GM19240 (cell line): Measurements from ENCODE around the gene TCERG1L.

ENCODE experiments used
- DNase-seq: peaks from one replicate; pipeline ENCODE4 v3.0.0; 2011; ENCODE audit warnings: low spot score; ENCODE audit not compliant: insufficient read length

The TCERG1L gene

DNA sequence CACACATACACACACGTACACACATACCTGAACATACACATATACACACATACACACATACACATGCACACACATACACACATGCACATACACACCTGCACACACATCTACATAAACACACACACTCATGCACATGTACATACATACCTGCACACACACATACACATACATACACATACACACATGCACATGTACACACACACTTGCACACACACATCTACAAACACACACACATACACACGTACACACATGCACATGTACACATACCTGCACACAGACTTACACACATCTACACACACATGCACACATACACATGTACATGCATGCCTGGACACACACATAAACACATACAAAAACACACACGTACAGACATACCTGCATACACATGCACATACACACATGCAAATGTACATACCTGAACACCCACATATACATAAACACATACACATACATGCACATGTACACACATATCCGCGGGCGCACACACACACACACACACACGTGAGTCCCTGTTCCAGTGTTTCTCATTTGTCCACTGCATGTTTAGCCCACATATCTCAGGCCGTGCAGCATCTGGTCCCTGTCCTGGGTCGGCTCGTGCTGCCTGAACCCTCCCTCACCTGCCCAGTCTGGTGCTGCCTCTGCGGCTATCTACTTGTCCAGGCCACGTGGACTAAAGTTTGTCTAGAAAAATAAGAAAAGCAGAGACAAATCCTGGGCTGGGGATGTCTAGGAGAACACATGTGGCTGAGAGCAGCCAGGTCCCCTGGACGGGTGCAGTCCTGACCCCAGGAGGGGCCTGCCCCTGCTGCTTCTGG is 238.7 kb downstream of the TCERG1L start:
- no peak for DNase-seq

DNA sequence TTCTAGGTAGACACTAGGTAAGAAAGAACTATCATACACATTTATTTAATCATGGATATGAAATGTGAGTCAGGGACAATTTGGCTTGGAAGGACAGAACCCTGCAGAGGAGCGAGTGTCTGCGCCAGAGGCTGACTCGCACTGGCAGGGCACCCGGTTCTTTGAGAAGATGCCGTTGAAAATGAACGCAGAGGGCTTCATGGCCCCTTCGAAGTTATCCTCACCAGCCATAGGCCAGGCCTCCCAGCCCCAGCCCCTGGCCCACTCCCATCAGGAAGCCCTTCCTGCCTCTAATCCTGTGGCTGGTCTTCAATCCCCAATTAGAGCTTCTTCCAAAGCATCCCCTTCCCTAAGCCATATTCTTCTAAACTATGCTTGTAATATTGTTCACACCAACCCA is 239.8 kb downstream of the TCERG1L start:
- DNase-seq, result no peak

DNA sequence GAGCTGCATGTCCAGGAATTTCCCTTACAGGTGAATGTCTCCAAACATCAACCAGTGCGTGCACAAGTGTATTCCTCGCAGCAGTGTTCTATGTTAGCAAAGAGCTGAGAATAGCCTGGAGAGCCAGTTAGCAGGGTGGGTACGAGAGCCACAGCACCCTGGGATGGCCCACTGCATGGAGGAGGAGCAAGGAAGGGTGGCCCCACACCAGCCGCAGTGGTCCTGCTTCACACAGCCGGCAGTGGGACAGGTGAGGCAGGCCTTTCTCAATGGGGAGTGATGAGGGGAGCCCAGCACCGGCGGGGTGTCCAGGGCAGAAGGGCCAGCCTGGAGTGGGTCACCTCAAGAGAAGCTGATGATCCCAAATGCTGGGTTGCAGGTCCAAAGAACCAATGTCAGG is 240.7 kb downstream of the TCERG1L start:
- no peak for DNase-seq

DNA sequence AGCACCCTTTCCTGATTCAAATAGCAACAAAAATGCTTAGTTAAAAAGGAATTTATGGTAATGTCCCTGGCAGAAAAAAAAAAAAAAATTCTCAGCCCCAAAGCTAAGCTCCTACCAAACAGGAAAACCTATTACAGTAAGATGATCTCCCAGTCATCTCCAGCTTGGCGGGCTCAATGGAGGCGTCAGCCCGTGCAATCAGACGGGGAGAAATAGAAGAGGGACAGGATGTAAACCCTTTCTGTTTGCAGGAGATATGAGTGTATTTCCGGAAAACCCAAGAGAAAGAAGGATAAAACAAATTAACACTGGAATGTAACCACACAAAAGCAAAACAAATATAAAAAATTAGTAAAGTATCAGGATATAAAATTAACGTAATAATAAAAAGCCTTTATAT is 242.8 kb downstream of the TCERG1L start:
- no peak for DNase-seq

DNA sequence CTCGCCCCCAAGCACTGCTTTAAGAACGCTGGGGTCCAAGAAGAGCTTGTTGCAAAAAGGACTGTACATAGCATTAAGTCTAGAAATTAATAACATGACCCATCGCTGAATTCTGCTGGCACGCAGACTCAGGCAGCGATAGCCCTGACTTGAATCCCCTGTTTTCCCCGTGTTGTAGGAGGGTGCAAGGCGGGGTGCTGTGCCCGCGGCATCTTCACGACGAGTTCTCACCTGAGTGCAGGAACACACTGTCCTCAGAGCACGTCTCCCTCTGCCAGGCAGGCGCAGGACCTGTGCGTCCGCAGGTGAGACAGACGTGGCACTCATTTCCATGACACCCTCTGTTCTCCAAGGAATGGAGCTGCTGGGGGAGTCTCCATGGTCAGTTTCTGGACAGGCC is 243.2 kb downstream of the TCERG1L start:
- DNase-seq, result no peak

DNA sequence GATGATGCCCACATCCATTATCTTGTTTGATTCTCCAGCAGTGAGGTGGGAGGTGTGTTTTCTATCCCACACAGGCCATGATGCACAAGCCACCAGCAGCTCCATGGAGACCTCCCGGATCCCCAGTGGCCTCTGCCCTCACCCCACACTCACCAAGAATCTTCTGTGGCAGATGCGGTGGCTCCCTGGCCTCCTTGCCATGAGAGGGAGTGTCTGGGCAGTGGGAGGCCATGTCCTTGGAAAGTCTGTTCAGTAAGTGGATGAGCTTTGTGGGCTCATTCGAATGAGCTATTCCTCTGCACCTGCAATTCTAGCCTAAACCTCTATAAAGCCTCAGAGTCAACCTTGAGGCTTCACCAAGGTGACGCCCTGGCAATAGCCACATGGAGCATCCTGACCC is 243.8 kb downstream of the TCERG1L start:
- no peak for DNase-seq

DNA sequence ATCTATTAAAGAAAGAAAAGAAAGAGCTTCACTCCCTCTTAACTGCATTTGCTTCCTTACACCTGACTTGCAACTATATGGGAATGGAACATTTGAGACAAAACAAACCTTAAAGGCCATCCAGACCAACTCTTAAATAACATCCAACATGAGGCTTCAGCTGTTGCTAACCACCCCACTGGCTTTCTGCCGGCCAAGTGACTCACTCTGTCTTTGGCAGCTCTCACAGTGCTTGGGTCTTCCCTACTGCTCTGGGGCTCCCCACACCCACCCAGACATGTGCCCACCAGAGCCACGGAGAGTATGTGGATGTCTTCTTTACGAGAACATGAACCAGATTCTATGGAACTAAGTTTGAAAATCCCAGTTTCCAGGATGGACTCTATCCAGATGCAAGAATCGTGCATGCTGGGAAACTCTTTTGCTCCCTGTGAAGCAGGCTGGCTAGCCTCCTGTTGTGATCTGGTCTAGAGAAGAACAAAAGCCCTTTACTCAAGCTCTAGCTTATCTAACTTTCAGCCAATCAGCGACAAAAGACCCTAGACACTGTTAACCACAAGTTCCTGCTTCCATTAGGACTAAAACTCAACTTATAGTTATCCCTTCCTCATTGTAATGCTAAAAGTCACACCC is 245.7 kb downstream of the TCERG1L start:
- DNase-seq, result no peak

DNA sequence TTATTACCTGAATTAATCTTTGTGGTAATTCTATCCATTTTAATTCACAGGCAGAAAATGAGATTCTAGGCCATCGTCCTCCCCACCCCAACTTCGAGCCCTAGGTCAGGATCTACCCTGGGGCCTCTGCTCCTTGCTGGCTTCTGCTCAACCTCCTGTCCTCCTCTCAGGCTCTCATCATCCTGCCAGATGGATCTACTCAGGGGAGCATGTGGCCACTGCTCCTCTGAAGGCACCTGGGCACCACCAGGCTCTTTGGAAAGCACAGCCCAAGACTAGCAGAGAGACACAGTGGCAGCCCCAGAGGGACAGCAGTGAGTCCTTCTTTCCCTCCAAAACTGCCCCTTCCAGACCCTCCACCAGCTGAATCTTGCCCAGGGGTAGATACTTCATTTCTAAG is 248.2 kb downstream of the TCERG1L start:
- no peak for DNase-seq

DNA sequence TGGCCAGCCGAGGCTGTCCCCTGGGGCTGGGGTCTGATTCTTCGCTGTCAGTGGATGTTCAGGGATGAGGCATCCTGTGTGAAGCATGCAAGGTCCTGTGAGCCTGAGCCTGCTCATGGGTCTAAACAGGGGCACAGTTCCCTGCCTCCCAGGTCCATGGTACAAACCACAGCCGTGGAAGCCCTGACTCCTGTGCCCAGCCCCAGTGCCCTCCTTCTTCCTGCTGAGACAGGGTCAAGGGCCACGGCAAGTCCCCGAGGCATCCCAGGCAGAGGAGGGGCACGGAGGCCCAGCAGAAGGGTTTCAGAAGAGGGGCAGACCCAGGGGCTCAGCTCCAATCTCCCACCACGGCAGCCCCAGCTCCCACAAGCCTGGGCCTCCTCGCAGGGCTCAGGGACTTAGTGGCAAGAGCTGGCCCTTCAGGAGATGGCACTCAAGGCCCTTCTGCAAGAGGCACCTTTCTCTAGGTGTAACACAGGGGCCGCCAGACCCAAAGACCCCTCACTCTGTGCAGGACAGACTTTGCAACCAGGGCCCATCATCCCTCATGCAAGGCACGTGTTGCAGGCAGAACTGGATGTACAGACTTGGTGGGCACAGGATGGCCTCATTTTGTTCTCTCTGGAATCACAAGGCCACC is 248.8 kb downstream of the TCERG1L start:
- DNase-seq, result no peak

DNA sequence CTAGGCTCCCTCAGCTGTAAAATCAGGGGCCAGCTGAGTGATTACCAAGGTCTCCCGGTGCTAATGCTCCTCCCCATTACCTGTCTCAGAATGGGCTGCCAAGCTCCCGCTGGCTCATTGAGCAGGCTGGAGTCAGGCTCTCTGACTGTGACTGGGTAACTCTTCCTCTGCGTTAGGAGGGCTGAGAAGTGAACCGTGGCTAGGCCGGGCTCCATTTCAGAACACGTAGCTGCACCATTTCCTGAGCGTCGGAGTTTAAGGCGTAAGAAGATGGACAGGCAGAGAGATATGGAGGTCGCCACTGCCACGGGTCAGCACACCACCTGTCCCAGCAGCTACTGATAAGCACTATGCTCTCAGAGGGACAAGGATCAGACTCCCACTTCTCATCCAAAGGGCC is 250.3 kb downstream of the TCERG1L start:
- no peak for DNase-seq

DNA sequence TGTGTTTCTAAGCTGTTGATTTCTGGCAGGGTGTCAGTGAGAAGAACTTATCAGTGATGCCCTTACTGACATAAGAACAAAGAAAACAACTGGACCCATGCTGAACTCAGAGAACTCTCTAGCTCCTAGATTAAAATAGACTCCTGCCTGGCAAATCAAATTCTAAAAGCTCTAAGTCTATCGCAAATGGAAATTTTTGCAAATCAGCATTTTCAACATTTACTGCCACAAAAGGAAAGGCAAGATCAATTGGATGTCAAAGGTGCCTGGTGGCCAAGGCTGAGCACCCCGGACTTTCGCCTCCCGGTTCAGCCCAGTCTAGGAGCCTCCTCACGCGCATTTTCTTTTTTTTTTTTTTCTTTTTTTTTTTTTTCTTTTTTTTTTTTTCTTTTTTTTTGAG is 251.6 kb downstream of the TCERG1L start:
- DNase-seq, result no peak

DNA sequence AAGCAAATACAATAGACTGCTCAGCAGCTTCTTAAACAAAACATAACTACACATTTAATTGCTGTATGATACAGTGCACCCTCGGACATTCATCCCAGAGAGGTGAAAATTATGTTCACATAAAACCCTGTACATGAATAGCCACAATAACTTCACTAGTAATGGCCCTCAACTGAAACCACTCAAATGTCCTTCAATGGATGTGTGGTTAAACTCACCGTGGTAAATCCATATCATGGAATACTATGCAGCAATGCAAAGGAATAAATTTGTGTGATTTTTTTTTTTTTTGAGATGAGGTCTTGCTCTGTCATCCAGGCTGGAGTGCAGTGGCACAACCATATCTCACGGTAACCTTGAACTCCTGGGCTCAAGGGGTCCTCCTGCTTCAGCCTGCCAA is 252.7 kb downstream of the TCERG1L start:
- DNase-seq, result no peak

DNA sequence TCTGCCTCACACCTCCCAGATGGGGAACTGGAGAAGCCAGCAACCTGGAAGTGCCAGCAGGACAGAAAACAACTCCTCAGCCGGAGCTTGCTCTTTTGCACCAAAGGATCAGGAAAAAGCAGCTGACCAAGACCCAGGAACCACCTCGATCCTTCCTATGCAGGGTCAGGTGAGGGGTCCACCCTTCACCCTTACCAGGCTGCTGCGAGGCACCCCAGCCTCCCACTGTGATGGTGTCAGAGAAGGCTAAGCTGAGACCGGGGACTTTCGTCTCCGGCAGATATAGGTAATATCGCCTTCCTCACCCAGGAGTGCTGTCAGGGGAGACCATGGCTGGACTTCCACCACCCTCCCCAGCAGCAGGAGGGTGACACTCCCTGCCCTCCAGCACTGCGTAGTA is 254.7 kb downstream of the TCERG1L start:
- no peak for DNase-seq

DNA sequence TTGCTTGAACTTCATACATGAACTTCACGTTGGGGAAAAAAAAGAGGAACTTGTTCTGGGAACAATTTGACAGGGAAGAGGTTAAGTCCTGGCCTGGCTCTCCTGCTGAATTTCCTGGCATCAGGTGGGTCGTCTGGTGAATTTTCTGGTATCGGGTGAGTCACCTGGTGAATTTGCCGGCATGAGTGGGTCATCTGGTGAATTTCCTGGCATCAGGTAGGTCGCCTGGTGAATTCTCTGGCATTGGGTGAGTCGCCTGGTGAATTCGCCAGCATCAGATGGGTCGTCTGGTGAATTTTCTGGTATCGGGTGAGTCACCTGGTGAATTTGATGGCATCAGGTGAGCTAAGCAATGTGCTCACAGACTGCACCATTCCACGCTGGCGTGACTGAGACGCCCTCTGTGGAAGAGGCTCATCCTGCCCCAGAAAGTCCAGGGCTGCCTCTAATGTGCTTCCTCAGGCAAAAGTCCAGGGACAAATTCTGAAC is 255.4 kb downstream of the TCERG1L start:
- DNase-seq, result no peak

DNA sequence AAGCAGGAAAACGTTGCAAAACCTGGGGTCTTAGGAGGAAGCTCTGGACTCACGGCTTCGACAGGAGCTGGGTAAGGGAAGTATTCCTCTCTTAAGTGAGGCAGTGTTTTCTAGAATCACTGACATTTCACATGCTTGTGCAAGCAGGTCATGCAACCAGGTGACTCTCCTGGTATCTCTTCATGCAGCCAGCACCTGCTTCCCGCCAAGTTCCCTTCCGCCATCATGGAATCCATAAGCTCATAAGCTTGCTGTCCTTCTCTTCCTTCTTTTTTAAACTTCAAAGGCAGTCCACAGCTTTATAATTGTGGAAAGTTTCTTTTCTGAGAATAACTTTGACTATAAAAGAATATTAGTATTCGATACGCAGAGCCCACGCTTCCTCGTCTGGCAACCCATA is 256.1 kb downstream of the TCERG1L start:
- no peak for DNase-seq

DNA sequence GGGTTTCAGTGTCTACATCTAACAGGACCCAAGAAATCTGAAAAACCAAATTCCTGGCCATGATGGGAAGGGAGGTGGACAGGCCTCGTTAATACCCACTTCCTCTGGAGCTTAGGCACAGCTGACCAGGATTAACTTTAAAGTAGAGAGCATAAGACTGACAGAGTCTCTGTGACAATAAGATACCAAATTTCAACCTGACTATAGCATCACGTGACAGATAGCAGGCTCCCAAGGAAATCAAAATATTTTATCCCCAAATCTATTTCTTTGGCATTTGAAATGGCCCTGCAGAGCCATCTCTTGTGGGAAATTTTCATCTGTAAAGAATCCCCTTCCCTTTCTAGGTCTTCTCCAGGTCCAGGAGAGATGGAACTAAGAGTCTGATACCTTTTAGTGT is 258.3 kb downstream of the TCERG1L start:
- DNase-seq, result no peak

DNA sequence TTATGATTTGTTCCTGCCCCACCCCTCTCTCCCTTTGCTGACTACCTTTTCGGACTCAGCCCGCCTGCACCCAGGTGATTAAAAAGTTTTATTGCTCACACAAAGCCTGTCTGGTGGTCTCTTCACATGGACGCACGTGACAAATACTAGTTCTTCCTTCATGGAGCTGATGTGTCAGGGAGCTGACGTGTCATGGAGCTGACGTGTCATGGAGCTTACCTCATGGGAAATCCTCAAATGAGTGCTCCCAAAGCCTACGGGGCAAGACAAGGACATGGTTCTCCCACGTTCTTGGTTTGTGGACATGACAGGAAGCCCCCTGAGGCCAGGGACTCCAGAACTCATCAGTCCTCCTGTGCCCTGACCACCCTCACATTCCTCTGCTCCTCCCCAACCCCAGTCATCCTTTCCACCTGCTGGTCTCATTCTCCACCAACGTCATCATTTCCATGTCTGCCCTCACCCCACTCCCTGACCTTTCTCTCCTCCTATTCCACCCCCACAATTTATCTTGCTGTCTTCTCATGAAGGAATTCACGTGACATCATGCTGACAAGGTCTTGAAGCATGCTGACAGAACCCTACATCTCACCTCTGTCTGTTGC is 261.3 kb downstream of the TCERG1L start:
- DNase-seq, result no peak

DNA sequence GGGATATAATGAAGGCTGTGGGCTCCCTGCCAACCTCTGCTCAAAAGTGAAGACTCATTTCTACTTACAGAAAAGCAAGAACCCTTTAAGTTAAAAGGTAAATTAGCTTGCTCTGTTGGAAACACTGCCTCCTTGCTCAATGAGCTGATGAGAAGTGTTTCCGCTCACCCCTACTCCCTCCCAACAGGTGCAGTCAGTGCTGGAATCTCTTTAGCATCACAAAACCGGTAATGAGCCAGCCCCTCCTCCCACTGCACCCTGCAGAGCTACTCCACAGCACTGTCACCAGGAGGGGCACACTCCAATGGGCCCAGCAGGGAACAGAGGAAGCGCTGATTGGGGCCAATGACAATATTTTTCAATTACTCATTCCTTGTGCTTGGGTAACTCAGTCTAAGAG is 262.5 kb downstream of the TCERG1L start:
- no peak for DNase-seq

DNA sequence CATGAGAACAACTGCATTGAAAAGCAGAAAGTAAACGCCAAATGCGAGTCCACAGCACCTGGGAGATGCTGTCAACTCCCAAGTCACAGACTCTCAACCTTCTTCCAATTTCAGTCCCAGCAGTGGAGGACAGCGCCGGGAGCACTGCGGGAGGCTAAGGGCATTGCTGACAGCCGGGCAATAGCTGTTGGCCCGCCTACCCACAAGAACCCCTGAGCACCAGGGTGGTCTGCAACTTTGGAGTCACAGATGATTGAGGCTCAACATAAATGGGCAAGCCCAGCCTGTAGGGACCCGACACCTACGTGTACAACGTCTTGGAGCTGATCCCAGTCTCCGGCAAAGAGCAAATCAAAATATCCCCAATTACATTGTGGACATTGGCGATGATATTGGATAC is 262.9 kb downstream of the TCERG1L start:
- no peak for DNase-seq

DNA sequence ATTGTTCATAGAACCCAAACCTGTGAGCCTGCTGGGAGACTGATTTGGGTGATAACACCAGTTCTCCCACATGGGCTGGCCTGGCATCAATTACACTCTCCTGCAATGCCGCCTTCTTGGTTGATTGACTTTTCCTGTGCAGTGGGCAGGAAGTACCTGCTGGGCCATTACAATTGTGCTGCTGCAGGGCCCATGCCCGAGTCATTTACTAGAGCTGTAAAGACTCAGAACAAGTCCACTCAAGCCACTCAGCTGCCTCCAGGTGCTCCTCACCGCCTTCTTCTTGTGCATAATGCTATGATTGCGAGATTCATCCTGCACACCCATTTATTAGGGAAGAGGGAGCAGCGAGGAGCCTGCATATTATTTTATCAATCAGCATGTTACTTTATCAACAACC is 264.0 kb downstream of the TCERG1L start:
- no peak for DNase-seq

DNA sequence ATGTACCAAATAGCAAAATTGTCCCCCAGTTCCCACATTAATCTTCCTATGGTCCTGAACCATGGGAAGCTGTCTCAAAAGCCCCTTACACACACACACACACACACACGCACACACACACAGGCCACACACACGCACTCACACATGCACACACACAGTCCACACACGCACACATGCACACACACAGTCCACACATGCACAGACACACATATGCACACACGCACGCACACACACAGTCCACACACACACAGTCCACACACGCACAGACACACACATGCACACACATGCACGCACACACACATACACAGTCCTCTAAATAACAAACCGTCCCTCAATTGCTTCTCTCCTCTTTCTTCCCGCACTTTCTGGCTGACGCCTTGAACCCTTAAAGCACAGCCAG is 265.3 kb downstream of the TCERG1L start:
- DNase-seq, result no peak
